Chondrocyte (in vitro differentiated cells): ENCODE data around the gene ZNF821. TPM values are rescaled to one million over a fixed set of nuclear protein-coding genes. Genes with fewer than 3 reads are reported as not detected.

ENCODE experiments used
- DNase-seq: peaks from one replicate; pipeline ENCODE4 v3.0.0; 2021; ENCODE audit warnings: mixed read lengths, low spot score
- H3K27ac Mint-ChIP-seq: one replicate; pipeline ENCODE4 v1.8.0; 2021; ENCODE audit warnings: mild to moderate bottlenecking, moderate library complexity, mixed read lengths; ENCODE audit not compliant: unreplicated experiment
- H3K27me3 Mint-ChIP-seq: 2 replicates; pipeline ENCODE4 v1.8.0; 2021; ENCODE audit warnings: low read depth, mixed read lengths
- H3K36me3 Mint-ChIP-seq: 2 replicates; pipeline ENCODE4 v1.8.0; 2021; ENCODE audit warnings: low read depth, mixed read lengths
- H3K4me1 Mint-ChIP-seq: 2 replicates; pipeline ENCODE4 v1.8.0; 2021; ENCODE audit warnings: low read depth, mild to moderate bottlenecking, mixed read lengths
- H3K4me3 Mint-ChIP-seq: one replicate; pipeline ENCODE4 v1.8.0; 2021; ENCODE audit warnings: mild to moderate bottlenecking, moderate library complexity, mixed read lengths; ENCODE audit not compliant: unreplicated experiment
- H3K9me3 Mint-ChIP-seq: 2 replicates; pipeline ENCODE4 v1.8.0; 2021; ENCODE audit warnings: low read depth, mixed read lengths
- CTCF ChIP-seq: fragments of 200-600 bp; sonication (generic); IDR thresholded peaks from 2 replicates; pipeline ENCODE4 v1.5.0; 2021; ENCODE audit warnings: antibody characterized with exemption, mild to moderate bottlenecking, moderate library complexity
- total RNA-seq: library from RNA; stranded (reverse); gene quantifications from 3 replicates; pipeline ENCODE4 v1.2.1, GENCODE V29; 2021

ZNF821 gene
- total RNA-seq, 1 donor from 2014 or later, result 12.0 TPM

GRCh38 chr16:71852158-71852557 lies 31.8 kb downstream of the ZNF821 start:
- TF ChIP-seq CTCF, result no peak
- DNase-seq, result no peak
- Mint-ChIP-seq H3K9me3 (no peaks in the 10 kb centered on the region), H3K27me3 (no peaks in the 10 kb centered on the region), H3K4me3 (no peak overlapping the region), H3K36me3 (peaks cover 23% of the 10 kb centered on the region), H3K4me1 (peaks cover 28% of the 10 kb centered on the region), H3K27ac (no peak overlapping the region)

GRCh38 chr16:71851746-71852145 lies 32.2 kb downstream of the ZNF821 start:
- Mint-ChIP-seq H3K27ac (no peak overlapping the region), H3K27me3 (no peaks in the 10 kb centered on the region), H3K9me3 (no peaks in the 10 kb centered on the region), H3K4me3 (no peak overlapping the region), H3K36me3 (peaks cover 23% of the 10 kb centered on the region), H3K4me1 (peaks cover 32% of the 10 kb centered on the region)
- TF ChIP-seq CTCF, result no peak
- DNase-seq, result no peak

GRCh38 chr16:71848622-71849021 lies 35.4 kb downstream of the ZNF821 start:
- no peak for TF ChIP-seq CTCF
- no peak overlapping the region for H3K4me3 Mint-ChIP-seq

GRCh38 chr16:71847096-71847495 lies 36.9 kb downstream of the ZNF821 start:
- peaks cover 32% of the 10 kb centered on the region for H3K4me1 Mint-ChIP-seq
- peak overlapping the region; percentile 91 for H3K4me3 Mint-ChIP-seq
- no peak for DNase-seq
- no peaks in the 10 kb centered on the region for H3K9me3 Mint-ChIP-seq
- peaks cover 20% of the 10 kb centered on the region for H3K36me3 Mint-ChIP-seq
- H3K27ac Mint-ChIP-seq, result peak overlapping the region; percentile 22
- no peaks in the 10 kb centered on the region for H3K27me3 Mint-ChIP-seq
- no peak for TF ChIP-seq CTCF

More at GRCh38 chr16:71848622-71849021, 35.4 kb downstream of the ZNF821 start:
- DNase-seq, result no peak
- H3K4me1 Mint-ChIP-seq, result peaks cover 35% of the 10 kb centered on the region
- no peaks in the 10 kb centered on the region for H3K9me3 Mint-ChIP-seq
- peaks cover 23% of the 10 kb centered on the region for H3K36me3 Mint-ChIP-seq
- no peaks in the 10 kb centered on the region for H3K27me3 Mint-ChIP-seq
- no peak overlapping the region for H3K27ac Mint-ChIP-seq

GRCh38 chr16:71846431-71846830 lies 37.6 kb downstream of the ZNF821 start:
- no peaks in the 10 kb centered on the region for H3K9me3 Mint-ChIP-seq
- H3K4me3 Mint-ChIP-seq, result peak overlapping the region; percentile 91
- H3K4me1 Mint-ChIP-seq, result peaks cover 32% of the 10 kb centered on the region
- no peak for DNase-seq
- H3K36me3 Mint-ChIP-seq, result peaks cover 19% of the 10 kb centered on the region
- H3K27me3 Mint-ChIP-seq, result no peaks in the 10 kb centered on the region
- peak overlapping the region; percentile 88 for H3K27ac Mint-ChIP-seq
- no peak for TF ChIP-seq CTCF
